CD4-positive, alpha-beta T cell (primary cell): Measurements from ENCODE around the gene PARP12. TPM values are rescaled to one million over a fixed set of nuclear protein-coding genes. Genes with fewer than 3 reads are reported as not detected.

Experiments used
- ATAC-seq: fragments of 200-7000 bp; cut with Tn5 transposase; one replicate; pipeline ENCODE4 v1.10.0; 2022; ENCODE audit warnings: mild to moderate bottlenecking; ENCODE audit not compliant: poor library complexity
- CTCF ChIA-PET: fragments of 350-600 bp; sonication (Branson Sonifier 250); formaldehyde crosslinking; loops from one replicate; lab custom pipeline; 2021; ENCODE audit warnings: antibody characterized with exemption, inconsistent platforms; lab: Charles Lee
- POLR2A ChIA-PET: fragments of 350-600 bp; sonication (Branson Sonifier 250); formaldehyde crosslinking; loops from one replicate; lab custom pipeline; 2021; ENCODE audit warnings: antibody characterized with exemption, inconsistent platforms; lab: Charles Lee
- DNase-seq, 14 experiments: peaks; one replicate each; pipeline ENCODE4 v3.0.0-alpha.2; 2013 to 2020; ENCODE audit warnings: mixed read lengths in 2 of 14
- H3K27ac ChIP-seq, 2 donors: one replicate each; pipeline versions ENCODE4 v1.5.1 to v1.7.0; 2013; ENCODE audit warnings: low read length in 2 of 2, low read depth in 1 of 2, mild to moderate bottlenecking in 1 of 2
- H3K27me3 ChIP-seq, 2 experiments: 1 replicate in 1 of 2; 2 replicates in 1 of 2; pipeline versions ENCODE4 v1.6.1 to v1.7.0; 2013; ENCODE audit warnings: low read length in 2 of 2, control low read depth in 1 of 2, mild to moderate bottlenecking in 1 of 2, moderate library complexity in 1 of 2; ENCODE audit not compliant: insufficient read depth in 2 of 2, control insufficient read depth in 1 of 2
- H3K36me3 ChIP-seq: one replicate; pipeline ENCODE4 v1.6.1; 2013; ENCODE audit warnings: low read length, control low read depth; ENCODE audit not compliant: insufficient read depth
- H3K4me1 ChIP-seq: one replicate; pipeline ENCODE4 v1.6.1; 2013; ENCODE audit warnings: low read length, control low read depth; ENCODE audit not compliant: insufficient read depth
- H3K4me3 ChIP-seq: one replicate; pipeline ENCODE4 v1.5.1; 2013; ENCODE audit warnings: mild to moderate bottlenecking, low read length, moderate library complexity
- H3K9me3 ChIP-seq, 2 experiments: 1 replicate in 1 of 2; 2 replicates in 1 of 2; pipeline versions ENCODE4 v1.6.1 to v1.7.0; 2013; ENCODE audit warnings: low read length in 2 of 2, mild to moderate bottlenecking in 2 of 2, control low read depth in 1 of 2, moderate library complexity in 1 of 2; ENCODE audit not compliant: control insufficient read depth in 1 of 2, insufficient read depth in 1 of 2
- H3K27ac Mint-ChIP-seq: one replicate; pipeline ENCODE4 v1.8.0; 2020; ENCODE audit warnings: mixed read lengths
- H3K27me3 Mint-ChIP-seq: one replicate; pipeline ENCODE4 v1.8.0; 2021; ENCODE audit warnings: mixed read lengths
- H3K36me3 Mint-ChIP-seq: one replicate; pipeline ENCODE4 v1.8.0; 2021; ENCODE audit warnings: low read depth, mixed read lengths
- H3K4me1 Mint-ChIP-seq: one replicate; pipeline ENCODE4 v1.8.0; 2021; ENCODE audit warnings: low read depth, mixed read lengths
- H3K4me3 Mint-ChIP-seq: one replicate; pipeline ENCODE4 v1.8.0; 2020; ENCODE audit warnings: mild to moderate bottlenecking, mixed read lengths
- H3K9me3 Mint-ChIP-seq: one replicate; pipeline ENCODE4 v1.8.0; 2020; ENCODE audit warnings: mixed read lengths
- intact Hi-C, 2 experiments: fragments of 100-400 bp; cut with DNase I in 1 of 2; cut with micrococcal nuclease in 1 of 2; formaldehyde crosslinking; loops; one replicate each; pipeline versions ENCODE4 v1.15.1 to v1.9.0; 2023 to 2025; cut with DNase I, micrococcal nuclease
- total RNA-seq, 174 experiments: library from RNA in 2 of 174; stranded (reverse) in 2 of 174; gene quantifications; one replicate each; pipeline ENCODE4 v1.2.3 and lab custom pipeline; 2021 to 2026
- TF ChIP-seq, protein P1 (sequence below): fragments of 200-600 bp; IDR thresholded peaks from one replicate; pipeline ENCODE4 v1.8.0; 2022; ENCODE audit warnings: antibody characterized with exemption, mild to moderate bottlenecking

PARP12 gene
- total RNA-seq, 2 experiments from 2014 or later: 76.7 to 78.5 TPM

DNA sequence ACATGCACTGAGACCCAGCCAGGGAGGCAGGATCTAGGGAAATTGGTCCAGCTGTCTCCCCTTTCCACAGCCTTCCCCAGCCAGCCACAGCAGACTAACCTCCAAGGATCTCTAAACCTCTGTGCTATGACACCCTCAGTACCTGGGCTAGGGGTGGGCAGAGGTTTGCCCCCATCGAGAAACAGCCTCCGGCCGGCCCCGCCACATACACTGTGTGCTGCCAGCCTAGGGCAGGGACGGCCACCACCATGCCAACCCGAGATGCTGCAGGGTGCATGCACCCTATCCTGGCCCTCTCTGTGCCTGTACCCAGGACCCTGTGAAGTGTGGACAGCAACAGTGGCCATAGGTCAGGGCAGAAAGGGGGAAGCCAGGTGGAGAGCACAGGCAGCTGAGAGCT, 58.1 kb downstream of the PARP12 start:
- H3K4me1 ChIP-seq: no peaks in the 10 kb centered on the region
- Mint-ChIP-seq H3K36me3 (no peaks in the 10 kb centered on the region), H3K27ac (no peak overlapping the region), H3K4me1 (no peaks in the 10 kb centered on the region), H3K9me3 (no peaks in the 10 kb centered on the region), H3K27me3 (no peaks in the 10 kb centered on the region), H3K4me3 (no peak overlapping the region)
- intact Hi-C loops: loop anchor here (1.0 to 5.0 kb wide), 4 partner anchors 227 to 385 kb away; partner anchors contain the start of gene HIPK2 (in 2 of the 2)
- ChIA-PET CTCF (no interaction called here), POLR2A (no interaction called here)
- TF ChIP-seq, protein P1, sequence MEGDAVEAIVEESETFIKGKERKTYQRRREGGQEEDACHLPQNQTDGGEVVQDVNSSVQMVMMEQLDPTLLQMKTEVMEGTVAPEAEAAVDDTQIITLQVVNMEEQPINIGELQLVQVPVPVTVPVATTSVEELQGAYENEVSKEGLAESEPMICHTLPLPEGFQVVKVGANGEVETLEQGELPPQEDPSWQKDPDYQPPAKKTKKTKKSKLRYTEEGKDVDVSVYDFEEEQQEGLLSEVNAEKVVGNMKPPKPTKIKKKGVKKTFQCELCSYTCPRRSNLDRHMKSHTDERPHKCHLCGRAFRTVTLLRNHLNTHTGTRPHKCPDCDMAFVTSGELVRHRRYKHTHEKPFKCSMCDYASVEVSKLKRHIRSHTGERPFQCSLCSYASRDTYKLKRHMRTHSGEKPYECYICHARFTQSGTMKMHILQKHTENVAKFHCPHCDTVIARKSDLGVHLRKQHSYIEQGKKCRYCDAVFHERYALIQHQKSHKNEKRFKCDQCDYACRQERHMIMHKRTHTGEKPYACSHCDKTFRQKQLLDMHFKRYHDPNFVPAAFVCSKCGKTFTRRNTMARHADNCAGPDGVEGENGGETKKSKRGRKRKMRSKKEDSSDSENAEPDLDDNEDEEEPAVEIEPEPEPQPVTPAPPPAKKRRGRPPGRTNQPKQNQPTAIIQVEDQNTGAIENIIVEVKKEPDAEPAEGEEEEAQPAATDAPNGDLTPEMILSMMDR: no peak
- no peaks in the 10 kb centered on the region for H3K27me3 ChIP-seq
- DNase-seq (no peak), ATAC-seq (no peak)
- no peaks in the 10 kb centered on the region for H3K36me3 ChIP-seq
- no peaks in the 10 kb centered on the region for H3K9me3 ChIP-seq
- no peak overlapping the region for H3K27ac ChIP-seq
- no peak overlapping the region for H3K4me3 ChIP-seq

DNA sequence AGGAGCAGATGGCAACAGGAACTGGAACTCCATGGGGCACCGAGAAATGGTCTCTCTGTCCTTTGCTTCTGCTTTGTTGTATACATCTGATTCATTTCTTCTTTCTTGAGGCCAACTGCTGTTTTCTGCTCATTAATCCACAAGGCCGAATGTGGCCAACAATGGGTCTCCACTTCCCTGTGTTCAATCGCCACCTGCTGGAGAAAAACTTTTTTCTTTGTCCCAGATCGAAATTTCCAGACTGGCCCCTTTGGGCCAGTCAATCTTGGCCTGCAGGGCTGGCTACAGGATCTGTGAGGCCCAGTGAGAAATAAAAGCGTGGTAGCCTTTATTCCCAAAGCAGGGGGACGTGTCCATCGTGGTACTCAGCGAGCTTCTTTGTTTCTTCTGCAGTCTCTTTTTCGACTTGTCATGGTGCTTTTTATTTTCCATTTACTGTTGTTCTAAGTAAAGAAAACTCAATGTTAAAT, 58.8 kb downstream of the PARP12 start:
- DNase-seq: peak in 5 of 14 experiments; percentile 7 to 58 (median 46)
- Mint-ChIP-seq H3K9me3 (no peaks in the 10 kb centered on the region), H3K27ac (no peak overlapping the region), H3K4me3 (no peak overlapping the region), H3K4me1 (no peaks in the 10 kb centered on the region), H3K36me3 (no peaks in the 10 kb centered on the region), H3K27me3 (no peaks in the 10 kb centered on the region)
- Histone ChIP-seq H3K27ac (no peak overlapping the region), H3K36me3 (no peaks in the 10 kb centered on the region), H3K27me3 (no peaks in the 10 kb centered on the region), H3K4me1 (no peaks in the 10 kb centered on the region), H3K9me3 (no peaks in the 10 kb centered on the region), H3K4me3 (no peak overlapping the region)
- TF ChIP-seq, protein P1: peak; percentile 64
- CTCF ChIA-PET: interaction anchor here (1.0 to 2.3 kb wide), 2 partner anchors 358 to 402 kb away, joined by 4 to 11 read pairs; no protein-coding TSS in a partner anchor
- no peak for ATAC-seq
- POLR2A ChIA-PET: interaction anchor here (0.6 kb wide), 1 partner anchor 351 kb away, joined by 3 read pairs; no protein-coding TSS in a partner anchor
- intact Hi-C loops: loop anchor here (1.0 to 5.0 kb wide), 7 partner anchors 227 to 503 kb away; partner anchors contain the start of gene HIPK2 (in 2 of the 2)

DNA sequence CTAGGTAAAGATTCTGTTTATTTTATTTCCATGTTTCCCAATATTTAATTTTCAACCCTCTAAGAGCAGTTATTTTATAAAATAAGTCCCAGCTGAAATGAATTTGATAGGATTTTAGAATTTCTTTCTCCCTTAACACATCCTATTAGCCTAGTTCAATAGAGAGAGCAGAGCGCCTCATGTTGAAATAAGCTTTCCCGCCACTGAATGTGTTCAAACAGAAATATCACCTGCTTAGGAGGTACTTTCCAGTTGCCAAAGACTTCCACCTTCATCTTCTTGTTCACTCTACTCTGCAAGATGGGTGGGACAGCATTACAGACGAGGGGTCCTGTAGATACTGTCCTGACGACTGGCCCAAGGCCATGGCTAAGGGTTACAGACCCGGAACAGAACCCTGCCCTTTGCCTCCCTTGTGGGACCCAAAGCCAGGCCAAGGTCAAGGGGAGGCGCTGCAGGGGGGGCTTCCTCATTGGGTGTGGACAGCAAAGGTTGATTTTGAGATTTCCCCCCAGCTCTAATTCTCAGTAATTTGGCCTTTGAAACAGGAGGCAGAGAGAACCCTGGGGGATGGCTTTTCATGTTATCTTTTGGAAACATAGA, 62.0 kb downstream of the PARP12 start:
- Mint-ChIP-seq H3K9me3 (no peaks in the 10 kb centered on the region), H3K4me1 (no peaks in the 10 kb centered on the region), H3K27ac (no peak overlapping the region), H3K36me3 (no peaks in the 10 kb centered on the region), H3K27me3 (no peaks in the 10 kb centered on the region), H3K4me3 (no peak overlapping the region)
- H3K4me3 ChIP-seq: no peak overlapping the region
- H3K27ac ChIP-seq: no peak overlapping the region
- DNase-seq: no peak
- H3K4me1 ChIP-seq: no peaks in the 10 kb centered on the region
- no peaks in the 10 kb centered on the region for H3K27me3 ChIP-seq
- no peak for ATAC-seq
- ChIA-PET POLR2A (no interaction called here), CTCF (interaction anchor here (1.0 to 2.2 kb wide), 3 partner anchors 355 to 399 kb away, joined by 4 to 8 read pairs (median 6); no protein-coding TSS in a partner anchor)
- TF ChIP-seq, protein P1: no peak
- no peaks in the 10 kb centered on the region for H3K36me3 ChIP-seq
- intact Hi-C loops: loop anchor here (5.0 kb wide), 3 partner anchors 223 to 283 kb away; partner anchors contain the start of gene HIPK2 (in 2 of the 2)
- no peaks in the 10 kb centered on the region for H3K9me3 ChIP-seq
